ENCODE data around the gene DGCR8.
A peak's percentile ranks its signal among the peaks of the same experiment; 100 is the strongest.

The DGCR8 gene

DNA sequence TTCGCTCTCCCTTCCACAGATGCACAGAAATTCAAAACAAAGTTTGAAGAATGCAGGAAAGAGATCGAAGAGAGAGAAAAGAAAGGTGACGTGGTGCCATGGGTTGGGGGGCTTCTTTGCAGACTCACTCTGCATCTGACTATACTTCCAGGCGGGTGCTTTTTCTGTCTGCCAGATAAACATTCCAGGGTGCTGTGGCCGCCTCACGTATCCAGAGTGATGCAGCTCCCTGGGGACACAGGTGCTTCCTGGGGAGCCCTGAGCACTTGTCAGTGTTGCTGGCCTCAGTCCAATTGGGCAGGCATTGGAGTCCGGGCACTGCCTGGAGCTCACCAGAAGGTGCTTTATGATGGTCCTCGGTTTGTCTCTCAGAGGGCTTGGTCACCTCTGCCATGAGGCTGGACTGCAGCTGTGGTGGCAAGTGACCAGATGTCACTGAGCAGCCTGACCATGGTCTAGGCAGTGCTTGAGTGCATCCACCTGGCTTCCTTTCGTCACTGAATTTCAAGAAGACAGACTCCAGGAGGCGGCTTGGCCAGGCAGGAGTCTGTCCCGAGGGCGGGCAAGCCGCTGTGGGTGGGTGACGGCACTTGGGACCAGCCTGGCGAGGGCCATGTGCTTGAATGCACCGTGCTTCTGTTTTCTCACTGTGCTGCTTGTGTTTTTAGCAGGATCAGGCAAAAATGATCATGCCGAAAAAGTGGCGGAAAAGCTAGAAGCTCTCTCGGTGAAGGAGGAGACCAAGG is 46.4 kb downstream of the DGCR8 start:
- DNase-seq: no peak

DNA sequence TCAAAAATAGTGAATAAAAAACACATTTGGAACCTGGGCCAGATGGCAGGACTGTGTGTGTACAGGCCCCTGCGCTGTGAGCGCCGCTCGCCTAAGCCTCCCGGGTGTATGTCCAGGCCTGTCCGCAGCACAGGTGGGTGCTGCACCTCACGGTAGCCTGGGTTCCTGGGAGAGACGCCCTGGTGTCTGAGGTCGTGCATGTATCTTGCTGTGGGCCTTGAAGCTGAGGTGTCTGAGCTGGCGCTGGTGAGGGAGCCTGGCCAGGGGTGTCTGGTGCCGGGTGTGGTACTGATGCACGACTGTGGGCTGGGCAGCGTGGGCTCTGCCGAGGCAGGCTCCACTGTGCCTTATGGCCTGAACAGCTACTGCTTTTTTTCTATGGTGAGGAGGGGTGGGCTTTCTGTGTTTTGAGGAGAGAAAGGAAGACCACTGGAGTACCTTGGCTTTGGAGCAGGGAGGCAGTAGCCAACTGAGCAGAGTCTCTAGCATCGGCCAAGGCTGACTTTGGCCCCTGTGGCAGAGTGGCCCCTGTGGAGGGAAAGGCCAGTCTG is 47.4 kb downstream of the DGCR8 start:
- no peak for DNase-seq

DNA sequence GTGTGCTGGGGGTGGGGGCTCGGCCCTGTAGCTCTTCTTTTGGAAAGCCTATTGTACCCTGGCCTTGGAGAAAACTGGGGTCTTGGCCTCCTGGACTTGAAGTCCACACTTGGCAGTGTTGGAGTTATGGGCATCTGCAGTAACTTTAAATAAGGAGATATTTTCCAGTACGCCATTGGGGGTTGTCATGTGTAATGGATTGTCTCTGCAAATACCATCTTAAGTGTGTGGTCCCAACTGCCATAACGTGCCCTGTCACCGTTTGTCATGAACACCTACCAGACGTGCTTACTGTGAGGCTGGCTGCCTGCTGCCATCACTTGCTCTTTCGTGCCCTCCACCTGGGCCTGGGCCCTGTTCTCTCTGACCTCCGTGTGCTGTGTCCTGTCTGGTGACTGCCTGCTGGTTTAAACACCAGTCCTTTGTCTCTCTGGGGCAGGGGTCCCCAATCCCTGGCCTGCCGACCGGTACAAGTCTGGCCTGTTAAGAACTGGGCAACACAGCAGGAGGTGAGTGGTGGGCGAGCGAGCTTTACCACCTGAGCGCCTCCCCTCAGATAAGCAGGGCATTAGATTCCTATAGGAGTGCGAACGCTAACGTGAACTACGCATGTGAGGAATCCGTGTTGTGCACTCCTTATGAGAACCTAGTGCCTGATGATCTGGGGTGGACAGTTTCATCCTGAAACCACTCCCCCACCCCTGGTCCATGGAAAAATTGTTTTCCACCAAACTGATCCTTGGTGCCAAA is 48.0 kb downstream of the DGCR8 start:
- no peak for DNase-seq

DNA sequence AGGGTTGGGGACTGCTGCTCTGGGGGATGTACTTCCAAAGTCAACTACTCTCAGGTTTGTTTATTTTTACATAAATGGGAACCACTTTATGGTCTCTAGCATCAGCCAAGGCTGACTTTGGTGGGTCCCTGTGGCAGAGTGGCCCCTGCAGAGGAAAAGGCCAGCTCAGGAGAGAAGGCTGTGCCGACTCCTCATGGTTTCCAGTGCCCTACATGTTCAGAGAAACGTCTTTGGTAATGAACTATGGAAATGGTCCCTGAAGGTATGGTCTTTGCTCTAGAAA is 48.5 kb downstream of the DGCR8 start:
- no peak for DNase-seq

DNA sequence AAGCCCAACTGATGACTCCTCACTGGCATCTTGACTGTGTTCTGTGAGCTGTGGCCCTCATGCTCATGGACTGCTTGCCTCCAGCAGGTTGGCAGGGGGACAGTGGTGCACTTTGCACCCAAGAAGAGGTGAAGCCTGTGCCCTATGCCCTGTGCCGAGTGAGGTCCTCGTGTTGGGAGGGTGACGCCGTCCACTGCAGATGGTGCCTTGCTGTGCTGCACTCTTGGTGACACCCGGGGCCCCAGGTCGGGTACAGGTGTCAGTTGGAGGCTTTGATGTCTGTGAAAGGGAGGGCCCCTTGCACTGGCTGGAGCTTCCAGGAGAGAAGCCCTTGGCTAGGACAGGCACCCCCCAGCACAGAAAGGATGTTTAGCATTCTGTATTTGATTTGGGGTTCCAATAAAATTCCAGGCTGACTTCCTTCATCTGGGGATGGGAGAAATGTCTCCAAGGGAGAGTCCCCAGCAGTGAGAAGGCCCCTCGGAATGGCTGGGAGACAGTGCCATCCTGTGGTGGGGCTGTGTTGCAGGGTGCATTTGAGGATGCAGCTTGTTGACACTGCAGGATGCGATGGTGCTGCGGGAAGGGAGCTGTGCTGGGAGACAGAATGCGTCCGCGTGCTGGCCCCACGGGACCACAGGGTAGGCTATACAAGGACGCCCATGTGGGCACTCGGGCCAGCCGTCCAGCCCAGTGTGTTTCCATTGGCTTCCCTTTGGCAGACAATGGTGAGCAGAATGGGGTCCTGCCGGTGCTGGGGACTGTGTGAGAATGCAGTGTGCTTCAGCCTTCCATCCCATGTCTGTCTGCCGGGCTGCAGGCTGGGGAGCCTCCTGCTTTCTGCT is 49.1 kb downstream of the DGCR8 start:
- peak; percentile 40 to 58 (median 50) for DNase-seq

DNA sequence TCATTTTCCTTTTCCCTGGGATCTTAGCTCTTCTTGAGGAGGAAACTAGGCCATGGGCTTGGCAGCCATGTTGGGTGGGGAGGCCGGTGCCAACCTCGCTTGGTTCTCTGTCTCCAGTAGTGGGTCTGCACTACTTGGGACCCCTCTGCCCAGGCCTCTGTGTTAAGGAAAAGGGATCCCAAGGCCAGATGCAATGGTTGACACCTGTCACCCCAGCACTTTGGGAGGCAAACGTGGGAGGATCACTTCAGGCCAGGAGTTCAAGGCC is 49.6 kb downstream of the DGCR8 start:
- DNase-seq: no peak

DNA sequence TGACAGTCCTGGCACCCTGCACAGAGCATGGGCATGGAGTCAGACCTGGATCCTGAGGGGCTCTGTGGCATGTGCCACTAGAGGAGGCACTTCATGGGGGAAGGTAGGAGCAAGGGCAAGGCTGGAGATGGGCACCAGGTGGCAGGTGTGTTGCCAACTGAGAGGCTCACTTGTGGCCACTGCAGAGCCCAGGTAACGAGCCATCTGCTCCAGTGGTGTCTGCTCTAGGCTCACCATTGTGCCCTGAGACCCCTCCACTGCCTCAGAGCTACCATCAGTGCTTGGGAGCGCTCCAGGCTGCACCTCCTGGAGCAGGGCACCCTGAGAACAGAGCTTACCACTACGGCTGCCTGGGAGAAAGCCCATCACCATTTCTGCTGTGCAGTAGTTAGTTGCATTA is 50.3 kb downstream of the DGCR8 start:
- DNase-seq: no peak

DNA sequence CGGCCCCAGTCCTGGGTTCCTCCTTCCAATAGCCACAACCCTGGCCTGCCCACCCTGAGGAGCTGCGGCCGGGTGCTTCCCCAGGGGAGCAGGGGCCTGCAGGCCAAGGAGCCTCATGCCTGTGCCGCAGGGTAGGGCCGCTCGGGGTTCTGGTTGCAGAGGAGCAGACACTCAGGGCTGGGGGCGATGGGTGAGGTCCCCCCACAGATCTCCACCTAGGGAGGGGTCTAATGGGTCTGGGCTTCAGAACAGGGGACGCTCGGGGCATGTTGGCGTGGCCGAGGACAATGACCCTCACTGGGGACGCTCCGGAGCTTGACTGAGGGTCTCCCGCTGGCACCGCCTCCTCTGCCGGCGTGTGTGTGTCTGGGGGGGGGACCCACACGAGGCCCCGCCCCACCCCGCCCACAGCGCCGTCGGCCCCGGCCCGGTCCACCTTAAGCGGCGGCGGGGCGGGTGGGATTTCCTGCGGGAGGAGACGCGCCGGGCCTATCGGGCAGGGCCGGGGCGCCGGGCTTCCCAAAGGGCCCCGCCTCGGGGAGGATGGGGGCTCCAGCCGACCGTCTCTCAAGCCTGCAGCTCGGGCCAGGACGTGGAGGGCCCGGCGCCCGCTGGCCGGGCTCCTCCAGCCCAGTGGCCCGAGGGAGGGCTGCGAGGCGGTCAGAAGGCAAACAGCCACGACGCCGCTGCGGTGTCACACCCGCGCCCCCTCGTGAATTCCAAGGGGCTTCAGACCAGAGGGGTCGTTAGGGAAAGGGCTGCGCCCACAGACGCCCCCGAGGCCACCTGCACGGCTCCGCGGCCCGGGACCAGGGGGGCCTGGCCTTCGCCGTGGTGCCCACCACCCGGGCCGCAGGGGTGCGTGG is 50.9 kb downstream of the DGCR8 start:
- DNase-seq: peak; percentile 74 to 93 (median 82)

DNA sequence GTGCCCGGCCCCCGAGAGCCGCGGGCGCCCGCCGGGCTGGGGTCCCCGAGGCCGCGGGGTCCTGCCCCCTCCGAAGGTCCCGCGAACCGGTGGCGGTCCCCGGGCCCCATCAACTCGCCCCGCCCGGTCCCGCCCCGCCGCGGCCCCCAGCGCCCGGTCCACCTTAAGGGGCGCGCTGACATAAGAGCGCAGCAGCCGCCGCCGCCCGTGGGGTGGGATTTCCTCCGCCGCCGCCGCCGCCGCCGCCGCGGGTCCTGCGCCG is 51.5 kb downstream of the DGCR8 start, which contains the start of gene ZDHHC8:
Gene ZDHHC8, plus strand, starts transcription at position 208 of the 262 bp plus-strand sequence. CDS start 144 bp downstream, outside the sequence.
- DNase-seq: peak in 2 of 3 donors; percentile 51 to 69

DNA sequence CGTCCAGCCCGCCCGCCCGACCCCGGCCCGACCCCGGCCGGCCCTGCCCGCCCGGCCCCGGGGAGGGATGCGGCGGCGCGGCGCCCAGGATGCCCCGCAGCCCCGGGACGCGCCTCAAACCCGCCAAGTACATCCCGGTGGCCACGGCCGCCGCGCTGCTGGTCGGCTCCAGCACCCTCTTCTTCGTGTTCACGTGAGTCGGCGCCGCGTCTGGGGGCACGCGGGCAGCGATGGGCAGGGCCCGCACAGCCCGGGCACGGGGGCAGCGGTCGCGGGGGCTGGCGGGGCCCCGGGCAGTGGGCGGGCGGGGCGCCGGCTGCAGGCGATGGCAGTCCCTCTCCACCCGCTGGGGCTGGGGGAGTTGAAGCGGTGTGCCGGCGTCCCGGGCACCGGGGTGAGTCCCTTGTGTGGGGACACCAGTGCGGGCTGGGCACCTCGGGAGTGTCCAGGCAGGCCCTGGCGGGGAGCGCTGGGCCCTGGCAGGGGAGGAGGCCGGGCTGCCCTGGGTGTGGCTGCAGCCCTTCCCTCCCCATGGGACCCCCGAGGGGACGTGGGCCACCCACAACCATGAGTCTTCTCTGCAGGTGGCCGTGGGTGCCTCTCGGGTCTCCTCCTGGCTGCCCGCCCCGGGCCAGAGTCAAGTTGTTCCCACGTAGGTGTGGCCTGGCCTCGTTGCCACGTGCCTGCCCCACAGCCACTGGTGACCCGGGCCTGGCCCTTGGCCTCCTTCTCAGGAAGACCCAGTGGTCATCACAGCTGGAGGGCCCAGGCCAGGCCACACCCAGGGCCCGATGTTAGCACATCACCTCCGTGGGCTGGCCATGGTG is 52.0 kb downstream of the DGCR8 start:
- DNase-seq: peak; percentile 47 to 72 (median 58)

DNA sequence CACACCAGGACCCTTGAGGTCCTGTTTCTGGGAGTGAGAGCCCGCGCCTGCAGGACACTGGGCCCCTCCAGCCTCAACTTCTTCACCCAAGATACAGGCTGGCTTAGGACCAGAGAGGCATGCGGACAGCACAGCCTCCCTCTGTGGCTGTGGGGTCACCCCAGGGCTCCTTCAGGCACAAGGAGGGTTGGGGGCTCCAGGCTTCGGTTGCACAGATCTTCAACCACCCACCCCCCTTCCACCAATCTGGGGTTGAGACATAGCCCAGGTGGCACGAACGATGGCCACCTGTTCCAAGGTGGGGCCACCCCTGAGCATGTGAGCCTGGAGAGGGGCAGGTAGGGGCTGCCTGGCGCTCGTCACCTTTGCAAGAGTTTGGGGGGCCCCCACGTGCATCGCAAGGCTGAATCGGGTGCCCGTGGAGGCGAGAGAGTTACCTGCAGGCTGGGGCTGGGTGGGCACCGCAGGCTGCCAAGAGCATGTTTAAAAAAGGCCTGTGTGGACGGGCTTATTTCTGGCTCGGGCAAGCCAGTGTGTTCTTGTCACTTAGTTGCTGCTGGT is 52.7 kb downstream of the DGCR8 start:
- DNase-seq: no peak

DNA sequence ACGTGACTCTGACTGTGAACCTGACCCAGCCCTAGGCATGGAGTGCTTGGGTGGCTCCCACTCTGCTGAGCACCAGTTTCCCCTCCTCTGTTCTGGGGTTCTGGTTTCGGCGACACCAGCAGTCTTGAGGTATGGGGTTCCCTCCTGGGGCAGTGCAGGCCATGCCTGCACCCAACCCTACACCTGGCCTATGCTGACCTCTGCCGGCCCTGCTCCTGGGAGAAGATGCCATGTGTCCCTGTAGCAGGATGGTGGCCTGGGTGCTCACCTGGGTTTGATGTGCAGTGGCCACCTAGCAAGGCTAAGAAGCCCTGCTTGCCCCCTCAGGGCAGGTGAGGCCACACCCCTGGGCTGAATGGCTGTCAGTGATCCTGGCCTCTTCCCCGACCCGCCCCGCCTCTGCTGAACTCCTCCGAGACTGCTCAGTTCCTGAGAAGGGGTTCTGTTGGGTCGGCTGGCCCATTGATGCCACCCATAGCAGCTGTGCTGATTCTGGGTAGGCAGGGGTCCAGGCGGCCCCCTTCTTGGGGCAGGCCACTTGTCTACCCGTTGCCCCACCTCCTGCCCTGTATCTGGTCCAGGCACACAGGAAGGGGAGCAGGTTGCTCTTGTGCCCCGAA is 54.0 kb downstream of the DGCR8 start:
- DNase-seq: no peak

DNA sequence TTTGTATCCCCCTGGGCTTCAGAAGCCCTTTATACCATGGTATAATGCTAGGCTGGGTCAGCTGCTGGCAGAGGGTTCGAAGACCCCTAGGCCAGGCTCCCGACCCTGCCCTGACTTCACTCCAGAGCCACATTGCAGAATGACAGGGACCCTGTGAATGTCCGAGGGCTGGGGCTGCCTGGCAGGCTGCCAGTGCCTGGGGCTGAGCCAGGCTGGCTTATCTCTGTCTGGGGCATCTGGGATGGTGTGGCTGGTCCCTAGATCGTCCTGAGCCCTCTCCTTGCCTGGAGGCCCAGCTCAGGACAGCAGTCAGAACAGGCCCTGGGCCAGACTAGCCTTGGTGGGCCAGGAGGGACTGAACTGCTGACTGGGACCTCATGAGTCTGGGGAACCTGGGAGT is 55.2 kb downstream of the DGCR8 start:
- no peak for DNase-seq

DNA sequence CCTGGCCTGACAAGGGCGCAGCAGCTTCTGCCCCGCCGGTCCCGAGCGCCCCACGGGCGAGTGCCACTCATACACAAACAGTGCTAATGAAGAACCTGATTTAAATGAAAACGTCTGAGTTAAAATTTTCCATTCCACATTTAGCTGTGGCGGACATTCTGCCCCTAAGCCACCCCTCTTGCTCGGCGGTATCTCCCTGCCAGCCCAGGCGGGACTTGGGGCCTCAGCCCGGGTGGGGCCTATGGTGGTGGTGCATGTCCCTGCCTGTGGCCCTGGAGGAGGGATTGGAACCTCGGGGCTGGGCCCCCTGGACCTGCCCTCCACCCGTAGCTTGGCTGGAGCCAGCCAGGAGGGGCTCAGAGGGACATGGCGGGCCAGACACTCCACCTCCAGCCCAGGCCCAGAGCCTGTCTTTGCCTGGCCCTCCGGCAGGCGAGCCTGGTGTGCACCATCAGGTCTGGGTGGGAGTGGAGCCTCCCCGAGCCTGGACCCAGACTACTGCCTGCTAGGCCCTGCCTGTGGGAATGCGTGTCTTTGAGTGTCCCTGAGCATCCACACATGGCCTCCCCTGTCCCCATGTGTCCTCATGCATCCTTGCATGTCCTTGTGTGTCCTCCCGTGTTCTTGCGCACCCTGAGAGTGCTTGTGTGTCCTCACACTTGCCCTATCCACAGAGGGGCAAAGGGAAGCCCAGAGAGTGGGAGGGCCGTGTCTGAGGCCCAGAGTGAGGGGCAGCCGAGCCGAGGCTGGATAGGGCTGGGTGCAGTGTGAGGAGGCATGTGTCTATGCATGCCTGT is 56.0 kb downstream of the DGCR8 start:
- DNase-seq: no peak

DNA sequence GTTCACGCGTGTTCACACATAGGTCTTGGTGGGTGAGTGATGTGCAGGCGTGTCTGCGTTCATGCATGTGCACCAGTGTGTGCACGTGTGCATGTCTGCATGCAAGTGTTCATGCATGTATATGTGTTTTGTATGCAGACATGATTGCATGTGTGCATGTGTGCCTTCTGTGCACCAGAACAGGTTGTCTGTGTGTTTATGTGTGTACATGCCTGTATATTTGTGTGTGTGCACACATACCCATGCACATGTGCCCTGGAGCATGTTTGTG is 56.5 kb downstream of the DGCR8 start:
- no peak for DNase-seq

DNA sequence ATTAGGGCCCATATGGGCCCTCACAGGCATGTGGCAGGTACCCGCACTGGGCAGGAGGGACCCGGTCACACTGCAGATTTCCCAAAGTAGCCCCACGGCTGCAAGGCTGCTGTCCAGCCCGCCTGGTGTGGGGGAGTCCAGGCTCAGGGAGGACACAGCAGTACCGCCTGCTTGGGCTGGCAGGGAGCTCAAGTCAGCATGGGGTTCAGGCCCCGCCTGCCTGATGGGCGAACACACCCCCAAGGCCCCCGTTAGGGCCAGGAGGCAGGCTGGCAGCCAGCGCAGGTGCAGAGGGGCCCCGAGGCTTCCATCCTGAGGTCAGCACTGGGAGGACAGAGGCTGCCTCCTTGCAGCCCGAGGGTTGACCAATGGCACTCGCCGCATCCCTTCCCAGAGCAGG is 57.1 kb downstream of the DGCR8 start:
- DNase-seq: no peak

DNA sequence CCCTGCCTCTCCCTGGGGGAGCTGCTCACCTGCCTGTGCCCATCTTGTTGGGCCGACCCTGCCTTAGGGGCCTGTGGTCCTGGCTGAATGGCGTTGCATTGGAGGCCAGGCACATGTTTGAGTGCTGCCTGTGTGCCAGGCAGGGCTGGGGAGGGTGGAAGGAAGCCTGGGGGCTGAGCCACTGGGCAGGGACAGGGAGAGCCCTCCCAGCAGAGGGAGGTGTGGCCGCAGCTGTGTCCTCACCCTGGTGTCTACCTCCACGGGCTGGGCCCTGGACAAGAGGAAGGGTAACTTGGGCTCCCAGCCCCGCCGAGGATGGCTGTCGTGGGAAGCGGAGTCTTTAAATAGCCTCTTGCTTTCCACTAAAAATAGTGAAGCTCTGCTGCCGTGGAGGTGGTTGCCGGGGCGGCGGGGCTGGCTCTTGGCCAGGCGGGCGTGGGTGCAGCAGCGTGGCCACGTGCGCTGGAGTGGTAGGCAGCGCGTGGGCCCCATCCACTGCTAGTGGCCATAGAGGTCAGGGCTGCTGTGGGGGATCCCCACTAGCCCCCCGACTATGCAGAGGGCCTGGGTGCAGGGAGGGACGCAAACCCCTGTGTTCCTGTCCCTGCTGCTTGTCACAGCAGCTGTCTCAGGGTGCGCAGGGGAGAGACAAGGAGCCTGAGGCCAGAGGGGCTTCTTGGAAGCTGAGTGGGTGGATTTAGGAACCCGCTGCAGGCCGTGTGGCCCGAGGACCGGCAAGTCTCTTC is 57.8 kb downstream of the DGCR8 start:
- DNase-seq: peak; percentile 21 to 33 (median 29)

DNA sequence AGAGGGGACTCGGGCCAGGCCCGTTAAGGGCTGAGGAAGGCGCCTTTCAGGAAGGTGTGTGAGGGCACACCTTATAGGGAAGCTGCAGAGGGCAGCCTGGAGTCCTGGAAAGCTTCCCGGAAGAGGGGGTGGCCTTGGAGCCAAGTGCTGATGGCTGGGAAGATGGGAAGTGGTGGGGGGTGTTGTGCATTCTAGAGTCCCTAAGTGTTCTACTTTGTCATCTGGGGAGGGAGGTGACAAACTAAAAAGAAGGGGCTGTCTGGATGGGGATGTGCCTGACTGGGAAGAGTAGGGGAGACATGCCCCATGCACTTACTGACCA is 58.3 kb downstream of the DGCR8 start:
- no peak for DNase-seq

DNA sequence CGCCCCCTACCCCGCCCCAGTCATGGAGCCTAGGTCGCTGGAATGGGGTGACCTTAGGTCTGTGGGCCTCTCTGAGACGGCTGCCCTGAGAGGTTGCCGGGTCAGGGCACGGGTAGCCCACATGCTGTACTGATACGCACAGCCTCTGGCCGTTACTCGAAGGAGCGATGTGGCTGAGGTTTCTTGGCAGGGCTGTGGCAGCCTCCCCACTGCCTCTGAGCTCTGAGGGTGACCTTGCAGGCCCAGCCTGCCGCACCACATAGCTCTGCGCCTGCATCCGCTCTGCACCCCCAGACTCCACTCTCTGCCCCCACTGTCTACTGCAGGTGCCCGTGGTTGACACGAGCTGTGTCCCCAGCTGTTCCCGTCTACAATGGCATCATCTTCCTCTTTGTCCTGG is 58.8 kb downstream of the DGCR8 start:
- no peak for DNase-seq

All from suppressor macrophage treated with lipopolysaccharide for 1 hour (primary cell).